Breast epithelium (tissue), 4 donors: ENCODE data around the gene BCAS3. TPM values are rescaled to one million over a fixed set of nuclear protein-coding genes. Genes with fewer than 3 reads are reported as not detected.

Experiments
- DNase-seq, 2 donors: peaks; one replicate each; pipeline ENCODE4 v3.0.0-alpha.2; 2019; ENCODE audit warnings: low spot score in 2 of 2
- H3K27ac ChIP-seq, 2 donors: fragments of 200-600 bp; sonication (generic) in 1 of 2; one replicate each; pipeline ENCODE4 v1.5.1; 2016 to 2019; ENCODE audit warnings: mild to moderate bottlenecking in 1 of 2
- H3K27me3 ChIP-seq, 2 donors: fragments of 200-600 bp; sonication (generic) in 1 of 2; one replicate each; pipeline versions ENCODE4 v1.5.1 to v1.6.0; 2017 to 2019; ENCODE audit warnings: control low read depth in 1 of 2, mild to moderate bottlenecking in 1 of 2
- H3K36me3 ChIP-seq: fragments of 200-600 bp; one replicate; pipeline ENCODE4 v1.5.1; 2019
- H3K4me1 ChIP-seq, 2 donors: fragments of 200-600 bp; sonication (generic); one replicate each; pipeline ENCODE4 v1.5.1; 2016 to 2019; ENCODE audit warnings: control low read depth in 1 of 2
- H3K4me3 ChIP-seq, 3 donors: fragments of 200-600 bp; sonication (generic); 1 replicate in 2 of 3; 2 replicates in 1 of 3; pipeline ENCODE4 v1.5.1; 2016 to 2019; ENCODE audit warnings: mild to moderate bottlenecking in 3 of 3, moderate library complexity in 2 of 3
- H3K9me3 ChIP-seq, 2 donors: fragments of 200-600 bp; sonication (generic) in 1 of 2; one replicate each; pipeline ENCODE4 v1.5.1; 2016 to 2019; ENCODE audit warnings: control low read depth in 1 of 2
- CTCF ChIP-seq, 3 donors: fragments of 450-650 bp; IDR thresholded peaks; one replicate each; pipeline ENCODE4 v1.5.1; 2016 to 2017; ENCODE audit warnings: antibody characterized with exemption in 3 of 3, mild to moderate bottlenecking in 3 of 3, moderate library complexity in 3 of 3
- POLR2A ChIP-seq: fragments of 450-650 bp; IDR thresholded peaks from one replicate; pipeline ENCODE4 v1.6.1; 2016; ENCODE audit warnings: antibody characterized with exemption, mild to moderate bottlenecking, moderate library complexity
- POLR2AphosphoS5 ChIP-seq, 3 donors: sonication (generic); formaldehyde crosslinking; IDR thresholded peaks; one replicate each; pipeline ENCODE4 v1.6.1; 2017; ENCODE audit warnings: antibody characterized with exemption in 3 of 3
- intact Hi-C: fragments of 100-400 bp; cut with DNase I; formaldehyde crosslinking; loops from one replicate; pipeline ENCODE4 v1.15.1; 2023; ENCODE audit warnings: low total_unique reads
- total RNA-seq, 3 donors: library from RNA; depleted of rRNA; stranded (reverse); fragments of >200 nt; gene quantifications; one replicate each; pipeline ENCODE4 v1.1.0, GENCODE V29; 2016

BCAS3 gene
- total RNA-seq, 3 donors from 2014 or later, result 30.8 to 47.9 (median 31.2) TPM

DNA sequence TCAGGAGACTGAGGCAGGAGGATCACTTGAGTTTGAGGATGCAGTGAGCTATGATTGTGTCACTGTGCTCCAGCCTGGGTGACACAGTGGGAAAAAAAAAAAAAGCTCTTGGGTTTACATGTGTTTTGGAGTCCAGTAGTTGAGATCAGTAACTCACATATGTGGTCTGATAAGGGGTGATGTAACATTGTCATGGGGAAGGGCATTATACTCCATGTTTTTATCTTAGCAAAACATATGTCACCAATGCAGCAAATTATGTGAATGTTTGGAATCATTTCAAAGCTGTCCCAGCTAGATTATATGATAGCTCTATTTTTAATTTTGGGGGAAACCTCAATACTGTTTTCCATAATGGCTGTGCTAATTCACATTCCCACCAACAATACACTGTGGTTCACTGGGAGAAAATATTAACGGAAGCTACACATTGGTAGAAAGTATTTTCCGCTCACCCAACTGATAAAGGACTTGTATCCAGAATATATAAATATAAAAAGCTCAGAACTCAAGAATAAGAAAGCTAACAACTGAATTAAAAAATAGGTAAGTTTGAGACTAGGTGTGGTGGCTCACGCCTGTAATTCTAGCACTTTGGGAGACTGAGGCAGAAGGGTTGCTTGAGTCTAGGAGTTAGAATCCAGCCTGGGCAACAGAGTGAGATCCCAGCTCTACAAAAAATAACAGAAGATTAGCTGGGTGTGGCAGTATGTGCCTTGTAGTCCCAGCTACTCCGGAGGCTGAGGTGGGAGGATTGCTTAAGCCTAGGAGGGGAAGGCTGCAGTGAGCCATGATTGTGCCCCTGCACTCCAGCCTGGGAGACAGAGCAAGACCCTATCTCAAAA, 497.9 kb downstream of the BCAS3 start:
- Histone ChIP-seq H3K36me3 (no peaks in the 10 kb centered on the region), H3K9me3 (no peaks in the 10 kb centered on the region), H3K4me3 (no peak overlapping the region), H3K27ac (no peak overlapping the region), H3K27me3 (no peaks in the 10 kb centered on the region), H3K4me1 (peaks cover 0 to 3% of the 10 kb centered on the region in 2 donors)
- intact Hi-C loops, result no loop called here
- no peak for DNase-seq
- TF ChIP-seq CTCF (IDR thresholded peaks at IDR 0.05) (no peak), POLR2A (no peak), POLR2AphosphoS5 (IDR thresholded peaks at IDR 0.05) (no peak)

GRCh38 chr17:61177351-61177750, 499.7 kb downstream of the BCAS3 start:
- no peak for TF ChIP-seq POLR2A
- no peak for TF ChIP-seq POLR2AphosphoS5 (IDR thresholded peaks at IDR 0.05)
- no peak for TF ChIP-seq CTCF (IDR thresholded peaks at IDR 0.05)
- DNase-seq, result no peak
- no peak overlapping the region for H3K4me3 ChIP-seq
- no peak overlapping the region for H3K27ac ChIP-seq
- no peaks in the 10 kb centered on the region for H3K36me3 ChIP-seq
- no peaks in the 10 kb centered on the region for H3K9me3 ChIP-seq
- intact Hi-C loops, result no loop called here
- H3K4me1 ChIP-seq, result peaks cover 0 to 3% of the 10 kb centered on the region in 2 donors
- no peaks in the 10 kb centered on the region for H3K27me3 ChIP-seq

DNA sequence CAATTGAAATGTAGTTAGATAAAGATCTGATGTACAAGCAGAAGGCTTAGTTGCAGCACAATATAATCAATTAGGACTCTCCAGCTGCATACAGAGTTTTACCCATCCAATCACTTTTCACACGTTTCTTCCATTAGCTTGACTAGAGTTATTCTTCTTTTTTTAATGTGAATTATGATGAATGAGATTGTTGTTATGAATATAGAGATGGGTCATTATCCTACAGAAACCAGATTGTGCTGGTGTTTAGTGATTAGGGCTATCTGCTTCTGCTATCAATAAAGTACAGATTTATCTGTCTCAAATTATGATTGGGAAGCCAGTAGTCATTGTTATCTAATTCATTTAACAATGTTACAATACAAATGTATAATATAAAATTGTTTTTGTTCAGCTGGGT, 500.6 kb downstream of the BCAS3 start:
- intact Hi-C loops, result no loop called here
- Histone ChIP-seq H3K4me3 (no peak overlapping the region), H3K4me1 (peaks cover 0 to 3% of the 10 kb centered on the region in 2 donors), H3K27me3 (no peaks in the 10 kb centered on the region), H3K9me3 (no peaks in the 10 kb centered on the region), H3K36me3 (no peaks in the 10 kb centered on the region), H3K27ac (no peak overlapping the region)
- no peak for TF ChIP-seq CTCF (IDR thresholded peaks at IDR 0.05)
- DNase-seq, result no peak

DNA sequence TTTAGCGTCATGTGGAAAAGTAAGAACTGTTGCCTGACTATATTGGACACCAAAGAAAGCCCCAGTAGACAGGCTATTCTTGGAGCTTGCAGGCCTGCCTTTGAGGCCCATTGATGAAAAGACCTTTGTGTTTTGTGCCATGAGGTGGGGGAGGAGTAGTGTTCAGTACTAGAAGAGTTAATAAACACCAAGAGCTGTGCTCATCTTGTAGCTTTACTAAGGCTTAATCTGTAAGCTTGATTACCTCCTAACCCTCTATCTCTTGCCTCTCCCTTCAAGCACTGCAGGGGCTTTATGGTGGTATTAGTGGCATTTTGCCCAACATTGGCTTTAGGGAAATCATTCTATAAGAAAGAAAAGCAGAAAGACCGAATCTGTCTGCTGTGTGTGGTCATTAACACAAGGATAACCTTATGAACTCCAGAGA, 501.7 kb downstream of the BCAS3 start:
- no peak for DNase-seq
- H3K36me3 ChIP-seq, result no peaks in the 10 kb centered on the region
- intact Hi-C loops, result no loop called here
- H3K4me3 ChIP-seq, result no peak overlapping the region
- no peak overlapping the region for H3K27ac ChIP-seq
- H3K9me3 ChIP-seq, result no peaks in the 10 kb centered on the region
- no peaks in the 10 kb centered on the region for H3K27me3 ChIP-seq
- peaks cover 0 to 3% of the 10 kb centered on the region in 2 donors for H3K4me1 ChIP-seq
- no peak for TF ChIP-seq POLR2A
- TF ChIP-seq CTCF (IDR thresholded peaks at IDR 0.05), result no peak
- no peak for TF ChIP-seq POLR2AphosphoS5 (IDR thresholded peaks at IDR 0.05)

- no peak overlapping the region for H3K4me3 ChIP-seq
- peaks cover 0 to 3% of the 10 kb centered on the region in 2 donors for H3K4me1 ChIP-seq
- H3K36me3 ChIP-seq, result no peaks in the 10 kb centered on the region
- no peaks in the 10 kb centered on the region for H3K9me3 ChIP-seq
- TF ChIP-seq CTCF (IDR thresholded peaks at IDR 0.05), result no peak
- TF ChIP-seq POLR2AphosphoS5 (IDR thresholded peaks at IDR 0.05), result no peak
- TF ChIP-seq POLR2A, result no peak
- DNase-seq, result no peak
- no peak overlapping the region for H3K27ac ChIP-seq
- H3K27me3 ChIP-seq, result no peaks in the 10 kb centered on the region
- intact Hi-C loops, result no loop called here
Observed at GRCh38 chr17:61183793-61184192, 506.1 kb downstream of the BCAS3 start.
